Osteocyte (in vitro differentiated cells): ENCODE results near the gene PIWIL1. TPM values are rescaled to one million over a fixed set of nuclear protein-coding genes. Genes with fewer than 3 reads are reported as not detected.
A peak's percentile ranks its signal among the peaks of the same experiment; 100 is the strongest.

Experiments used
- DNase-seq: peaks from one replicate; pipeline ENCODE4 v3.0.0; 2021; ENCODE audit warnings: mixed read lengths; ENCODE audit not compliant: unreplicated experiment; ENCODE audit errors: extremely low spot score
- H3K27ac Mint-ChIP-seq: one replicate; pipeline ENCODE4 v1.8.0; 2021; ENCODE audit warnings: mild to moderate bottlenecking, mixed read lengths; ENCODE audit not compliant: unreplicated experiment
- H3K27me3 Mint-ChIP-seq: one replicate; pipeline ENCODE4 v1.8.0; 2021; ENCODE audit warnings: mixed read lengths; ENCODE audit not compliant: unreplicated experiment
- H3K36me3 Mint-ChIP-seq: one replicate; pipeline ENCODE4 v1.8.0; 2021; ENCODE audit warnings: mixed read lengths; ENCODE audit not compliant: unreplicated experiment
- H3K4me1 Mint-ChIP-seq: one replicate; pipeline ENCODE4 v1.8.0; 2021; ENCODE audit warnings: mixed read lengths; ENCODE audit not compliant: unreplicated experiment
- H3K4me3 Mint-ChIP-seq: one replicate; pipeline ENCODE4 v1.8.0; 2021; ENCODE audit warnings: mild to moderate bottlenecking, moderate library complexity, mixed read lengths; ENCODE audit not compliant: unreplicated experiment
- H3K9me3 Mint-ChIP-seq: one replicate; pipeline ENCODE4 v1.8.0; 2021; ENCODE audit warnings: mixed read lengths; ENCODE audit not compliant: unreplicated experiment
- CTCF ChIP-seq: fragments of 200-600 bp; sonication (generic); IDR thresholded peaks from 2 replicates; pipeline ENCODE4 v1.5.0; 2021; ENCODE audit warnings: antibody characterized with exemption, mild to moderate bottlenecking, moderate library complexity
- total RNA-seq: library from RNA; stranded (reverse); gene quantifications from 2 replicates; pipeline ENCODE4 v1.2.1, GENCODE V29; 2021

Gene PIWIL1
- total RNA-seq, 1 donor from 2014 or later, result not detected

- no peaks in the 10 kb centered on the region for H3K4me1 Mint-ChIP-seq
- H3K27ac Mint-ChIP-seq, result no peak overlapping the region
- no peak overlapping the region for H3K4me3 Mint-ChIP-seq
- H3K27me3 Mint-ChIP-seq, result no peaks in the 10 kb centered on the region
- no peak for TF ChIP-seq CTCF
- peaks cover 15% of the 10 kb centered on the region for H3K9me3 Mint-ChIP-seq
- no peak for DNase-seq
- no peaks in the 10 kb centered on the region for H3K36me3 Mint-ChIP-seq
Observed at GRCh38 chr12:130391186-130391585, 53.5 kb downstream of the PIWIL1 start.

- H3K27me3 Mint-ChIP-seq, result no peaks in the 10 kb centered on the region
- TF ChIP-seq CTCF, result no peak
- H3K4me1 Mint-ChIP-seq, result no peaks in the 10 kb centered on the region
- H3K9me3 Mint-ChIP-seq, result peaks cover 17% of the 10 kb centered on the region
- H3K4me3 Mint-ChIP-seq, result no peak overlapping the region
- no peak overlapping the region for H3K27ac Mint-ChIP-seq
- no peaks in the 10 kb centered on the region for H3K36me3 Mint-ChIP-seq
- DNase-seq, result no peak
Observed at GRCh38 chr12:130394906-130395305, 57.2 kb downstream of the PIWIL1 start.

DNA sequence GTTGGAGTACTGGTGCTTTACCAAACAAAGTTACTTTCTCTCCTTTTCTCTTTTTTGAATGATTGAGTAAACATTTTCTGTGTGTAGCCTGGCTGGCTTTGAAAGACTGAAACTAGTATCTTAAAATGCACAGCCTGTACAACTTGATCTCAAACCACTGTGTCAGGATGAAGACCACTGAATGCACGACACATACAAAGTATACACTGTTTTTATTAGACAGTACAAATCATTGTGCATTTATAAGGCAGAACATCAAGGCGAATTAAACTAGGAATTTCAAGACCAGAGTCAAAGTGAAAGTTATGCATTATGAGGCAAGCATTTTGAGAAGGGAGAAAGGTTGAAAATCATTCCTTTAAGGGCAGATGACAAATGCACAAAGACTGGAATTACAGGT lies 59.0 kb downstream of the PIWIL1 start:
- no peak for DNase-seq
- H3K36me3 Mint-ChIP-seq, result no peaks in the 10 kb centered on the region
- no peak overlapping the region for H3K4me3 Mint-ChIP-seq
- TF ChIP-seq CTCF, result no peak
- H3K27me3 Mint-ChIP-seq, result no peaks in the 10 kb centered on the region
- H3K4me1 Mint-ChIP-seq, result no peaks in the 10 kb centered on the region
- H3K27ac Mint-ChIP-seq, result no peak overlapping the region
- H3K9me3 Mint-ChIP-seq, result peaks cover 12% of the 10 kb centered on the region

GRCh38 chr12:130398100-130398848 lies 60.6 kb downstream of the PIWIL1 start:
- Mint-ChIP-seq H3K4me1 (no peaks in the 10 kb centered on the region), H3K27ac (no peak overlapping the region), H3K27me3 (no peaks in the 10 kb centered on the region), H3K9me3 (peaks cover 12% of the 10 kb centered on the region), H3K4me3 (no peak overlapping the region), H3K36me3 (no peaks in the 10 kb centered on the region)
- no peak for TF ChIP-seq CTCF
- no peak for DNase-seq

GRCh38 chr12:130401703-130402102 lies 64.0 kb downstream of the PIWIL1 start:
- H3K4me3 Mint-ChIP-seq, result no peak overlapping the region
- TF ChIP-seq CTCF, result peak; percentile 14
- H3K27ac Mint-ChIP-seq, result no peak overlapping the region
- peaks cover 3% of the 10 kb centered on the region for H3K9me3 Mint-ChIP-seq
- DNase-seq, result no peak
- H3K36me3 Mint-ChIP-seq, result no peaks in the 10 kb centered on the region
- no peaks in the 10 kb centered on the region for H3K4me1 Mint-ChIP-seq
- H3K27me3 Mint-ChIP-seq, result peaks cover 3% of the 10 kb centered on the region
